22Rv1 (cell line): ENCODE data around the gene ZFY.
A peak's percentile ranks its signal among the peaks of the same experiment; 100 is the strongest.

Experiments used
- ZFX ChIP-seq: fragments of 450-650 bp; IDR thresholded peaks from 2 replicates; pipeline ENCODE4 v1.6.1; 2017; ENCODE audit warnings: antibody characterized with exemption, borderline replicate concordance
- TF ChIP-seq, protein P1 (sequence below): fragments of 450-650 bp; IDR thresholded peaks from 2 replicates; pipeline ENCODE4 v1.5.1; 2017; ENCODE audit warnings: mild to moderate bottlenecking

GRCh38 chrY:2934861-2935715 lies at the start of gene ZFY:
- TF ChIP-seq, protein P1, sequence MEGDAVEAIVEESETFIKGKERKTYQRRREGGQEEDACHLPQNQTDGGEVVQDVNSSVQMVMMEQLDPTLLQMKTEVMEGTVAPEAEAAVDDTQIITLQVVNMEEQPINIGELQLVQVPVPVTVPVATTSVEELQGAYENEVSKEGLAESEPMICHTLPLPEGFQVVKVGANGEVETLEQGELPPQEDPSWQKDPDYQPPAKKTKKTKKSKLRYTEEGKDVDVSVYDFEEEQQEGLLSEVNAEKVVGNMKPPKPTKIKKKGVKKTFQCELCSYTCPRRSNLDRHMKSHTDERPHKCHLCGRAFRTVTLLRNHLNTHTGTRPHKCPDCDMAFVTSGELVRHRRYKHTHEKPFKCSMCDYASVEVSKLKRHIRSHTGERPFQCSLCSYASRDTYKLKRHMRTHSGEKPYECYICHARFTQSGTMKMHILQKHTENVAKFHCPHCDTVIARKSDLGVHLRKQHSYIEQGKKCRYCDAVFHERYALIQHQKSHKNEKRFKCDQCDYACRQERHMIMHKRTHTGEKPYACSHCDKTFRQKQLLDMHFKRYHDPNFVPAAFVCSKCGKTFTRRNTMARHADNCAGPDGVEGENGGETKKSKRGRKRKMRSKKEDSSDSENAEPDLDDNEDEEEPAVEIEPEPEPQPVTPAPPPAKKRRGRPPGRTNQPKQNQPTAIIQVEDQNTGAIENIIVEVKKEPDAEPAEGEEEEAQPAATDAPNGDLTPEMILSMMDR = no peak
- peak; percentile 95 for TF ChIP-seq ZFX
